ENCODE data around the gene GJD3.

DNA sequence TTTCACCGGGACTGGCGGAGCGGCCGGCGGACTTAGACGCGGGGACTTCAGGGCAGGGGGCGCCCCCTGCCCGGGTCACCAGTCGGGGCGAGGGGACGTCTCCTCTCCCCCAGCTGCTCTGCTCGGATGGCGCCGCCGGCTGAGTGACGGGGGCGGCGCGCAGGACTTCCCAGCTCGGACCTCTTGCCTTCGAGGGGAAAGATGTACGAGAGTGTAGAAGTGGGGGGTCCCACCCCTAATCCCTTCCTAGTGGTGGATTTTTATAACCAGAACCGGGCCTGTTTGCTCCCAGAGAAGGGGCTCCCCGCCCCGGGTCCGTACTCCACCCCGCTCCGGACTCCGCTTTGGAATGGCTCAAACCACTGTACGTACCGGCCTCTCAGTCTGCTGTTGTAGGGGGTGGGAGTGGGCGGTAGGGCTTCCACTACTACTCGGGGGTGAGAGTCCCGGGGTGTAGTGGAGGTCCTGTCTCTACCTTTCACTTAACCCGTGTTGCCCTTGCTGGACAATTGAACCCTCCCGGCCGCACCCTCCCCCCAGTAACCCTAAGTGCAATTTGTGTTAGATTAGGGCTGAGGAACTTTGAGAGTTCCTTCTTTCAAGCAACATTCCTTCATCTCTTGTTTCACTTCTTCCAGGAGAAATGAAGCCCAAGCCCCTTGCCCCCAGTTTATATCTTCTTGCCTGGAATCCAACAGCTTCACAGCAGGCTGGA, 21.9 kb downstream of the GJD3 start:
- no peak for TF ChIP-seq CTCF (conservative IDR thresholded peaks at IDR 0.05; ENCODE audit: low read length)
- no peak for TF ChIP-seq EZH2phosphoT487 (IDR thresholded peaks at IDR 0.05; ENCODE audit: borderline replicate concordance, low read depth, low read length)

Data from OCI-LY7 (cell line).